NCI-H1694 (cell line): ENCODE results near the gene MFSD11.
"Not testable (repeated sequence)": the region's sequence is repeated elsewhere in the genome, so short reads cannot be mapped to it uniquely, and the experiment has no call there.

Experiments used
- DNase-seq: peaks from one replicate; lab custom pipeline; 2025; lab: John Stamatoyannopoulos, UW

MFSD11 gene

DNA sequence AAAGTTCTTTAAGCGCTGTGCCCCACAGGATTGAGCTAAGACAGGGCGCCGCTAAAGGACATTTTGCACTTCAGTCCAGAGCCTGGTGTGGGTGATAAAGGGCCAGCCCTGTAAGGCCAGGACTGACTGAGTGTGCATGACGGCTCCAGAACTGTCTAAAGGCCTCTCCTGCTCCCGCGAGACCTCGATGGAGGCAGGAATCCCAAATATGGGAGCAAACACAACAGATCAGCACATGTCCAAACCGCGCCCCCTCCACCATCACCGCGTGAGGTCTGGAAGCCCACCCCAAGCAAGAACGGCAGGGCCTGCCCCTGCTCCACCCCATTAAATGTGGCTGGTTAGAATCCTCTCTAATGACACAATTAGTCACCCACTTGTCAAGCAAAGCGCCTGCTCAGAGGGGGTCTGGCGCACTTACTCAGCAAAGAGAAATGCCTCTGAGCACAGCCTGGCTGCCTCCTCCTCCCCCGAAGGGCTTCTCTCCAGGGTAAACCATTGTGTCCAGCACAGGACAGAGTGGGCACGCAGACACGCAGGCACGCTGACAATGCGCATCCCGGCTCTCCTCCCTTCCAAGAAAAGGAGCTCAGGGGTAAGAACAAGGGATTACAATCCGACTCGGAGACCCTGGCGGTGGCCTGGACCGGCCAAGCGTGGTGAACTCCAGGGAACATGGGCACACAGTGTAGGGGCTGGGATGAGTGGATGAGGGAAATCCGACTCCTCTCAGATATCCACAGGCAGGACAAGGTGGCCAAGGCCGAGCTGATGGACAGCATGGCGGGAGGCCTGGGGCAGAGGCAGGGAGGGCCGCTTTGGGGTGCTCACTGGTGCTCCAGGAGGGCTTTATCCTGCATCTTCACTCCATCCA, 28.6 kb upstream of the MFSD11 start:
- no peak for DNase-seq

DNA sequence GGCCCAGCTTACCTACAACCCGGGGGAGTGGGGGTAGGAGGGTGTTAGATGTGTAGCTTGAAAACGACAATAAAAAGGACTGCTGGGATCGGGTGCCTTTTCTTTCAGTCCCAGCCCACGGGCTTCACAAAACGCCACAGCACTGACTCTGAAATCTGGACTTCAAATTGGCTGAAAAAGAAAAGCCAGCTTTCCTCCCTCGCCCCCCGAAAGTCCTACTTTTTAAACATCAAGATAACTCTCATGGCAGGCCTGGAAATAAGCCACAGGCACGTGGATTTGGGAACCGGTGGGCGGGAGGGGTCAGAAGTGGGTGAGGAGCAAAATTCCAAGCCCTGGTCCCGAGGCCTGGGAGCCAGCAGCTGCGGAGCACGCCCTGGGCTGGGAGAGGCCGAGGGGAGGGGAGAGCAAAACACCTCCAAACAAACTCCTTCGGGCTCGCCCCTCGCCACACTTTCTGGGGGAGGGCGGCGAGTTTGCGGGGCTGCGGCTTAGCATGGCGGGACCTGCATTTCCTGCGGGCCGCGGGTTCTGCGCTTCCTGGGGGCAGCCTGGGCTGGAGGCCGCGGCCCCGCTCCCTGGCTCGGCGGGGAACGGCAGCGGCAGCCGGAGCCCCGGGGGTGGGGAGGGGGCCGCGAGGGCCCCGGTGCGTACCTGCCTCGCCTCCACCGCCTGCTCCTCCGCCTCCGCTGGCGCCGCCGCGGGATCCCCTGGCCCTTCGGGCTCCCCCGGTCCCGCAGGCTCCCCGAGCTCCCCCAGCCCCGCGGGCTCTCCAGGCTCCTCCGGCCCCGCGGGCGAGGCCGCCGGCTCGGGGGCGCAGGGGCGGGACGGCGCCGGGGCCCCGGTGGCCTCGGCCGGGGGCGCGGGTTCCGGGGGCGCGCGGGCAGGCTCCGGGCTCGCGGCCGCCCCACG, 27.7 kb upstream of the MFSD11 start:
- DNase-seq: not testable (repeated sequence)

DNA sequence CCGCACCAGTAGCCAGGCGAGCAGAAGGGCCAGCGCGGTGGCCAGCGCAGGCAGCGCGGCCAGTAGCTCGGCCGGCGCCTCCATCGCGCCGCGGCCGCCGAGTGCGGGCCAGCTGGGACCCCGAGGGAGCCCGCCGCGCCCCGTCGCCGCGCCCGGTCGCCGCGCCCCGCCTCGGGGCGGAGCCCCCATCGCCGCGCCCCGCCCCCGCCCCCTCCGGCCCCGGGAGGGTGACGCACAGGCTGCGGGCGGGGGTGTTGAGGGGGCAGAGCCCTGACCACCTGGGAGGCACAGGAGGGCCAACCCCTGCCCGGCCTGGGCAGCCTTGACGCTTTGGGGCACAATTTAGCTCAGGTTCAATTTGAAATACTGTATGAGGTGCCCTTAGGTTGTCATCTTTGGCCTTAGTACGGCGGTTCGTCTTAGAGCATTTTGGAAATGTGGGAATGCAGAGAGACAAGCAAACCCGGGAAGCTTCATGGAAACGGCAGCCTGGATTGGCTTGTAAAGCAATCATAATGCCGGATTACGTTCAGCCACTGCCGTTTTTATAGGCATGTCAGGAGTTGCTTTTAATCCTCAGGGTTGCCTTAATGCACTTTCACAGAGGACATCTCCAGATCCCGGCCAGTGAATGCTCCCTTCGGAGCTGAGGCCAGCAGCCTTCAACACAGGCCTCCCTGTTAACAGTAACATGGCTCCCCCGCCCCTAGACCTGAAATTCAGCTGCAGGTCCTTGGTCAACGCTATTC, 26.9 kb upstream of the MFSD11 start, which contains the start of gene MXRA7:
Gene MXRA7, minus strand, starts transcription at position 103 of the 749 bp plus-strand sequence. Its CDS starts 19 bp downstream, at position 84.
- DNase-seq: no peak

DNA sequence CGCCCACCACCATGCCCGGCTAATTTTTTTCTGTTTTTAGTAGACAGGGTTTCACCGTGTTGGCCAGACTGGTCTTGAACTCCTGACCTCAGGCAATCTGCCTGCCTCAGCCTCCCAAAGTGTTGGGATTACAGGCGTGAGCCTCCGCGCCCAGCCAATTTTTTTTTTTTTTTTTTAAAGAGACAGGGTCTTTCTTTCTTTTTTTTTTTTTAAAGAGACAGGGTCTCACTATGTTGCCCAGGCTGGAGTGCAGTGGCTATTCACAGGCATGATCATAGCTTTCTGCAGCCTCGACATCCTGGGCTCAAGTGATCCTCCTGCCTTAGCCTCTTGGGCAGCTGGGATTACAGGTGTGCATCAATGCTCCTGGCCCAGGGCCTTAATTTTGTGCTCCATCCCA, 25.6 kb upstream of the MFSD11 start:
- not testable (repeated sequence) for DNase-seq

DNA sequence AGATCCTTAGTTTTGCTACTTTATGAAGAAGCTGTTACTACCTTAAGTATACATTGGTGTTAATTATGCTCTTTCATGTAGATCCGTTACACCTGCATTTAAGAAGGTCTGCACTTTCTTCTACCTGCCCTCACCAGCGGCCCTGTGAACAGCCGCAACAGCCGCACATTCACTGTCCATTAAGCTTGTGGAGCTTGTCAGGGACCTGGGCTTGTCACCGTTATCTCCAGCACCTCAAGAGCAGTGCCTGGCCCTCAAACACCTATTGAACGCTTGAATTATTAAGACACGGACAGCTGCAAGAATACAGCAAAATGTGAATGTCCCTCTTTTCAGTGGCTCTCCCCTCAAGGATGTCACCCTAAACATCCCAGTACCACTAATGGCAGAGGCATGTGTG, 24.2 kb upstream of the MFSD11 start:
- no peak for DNase-seq

DNA sequence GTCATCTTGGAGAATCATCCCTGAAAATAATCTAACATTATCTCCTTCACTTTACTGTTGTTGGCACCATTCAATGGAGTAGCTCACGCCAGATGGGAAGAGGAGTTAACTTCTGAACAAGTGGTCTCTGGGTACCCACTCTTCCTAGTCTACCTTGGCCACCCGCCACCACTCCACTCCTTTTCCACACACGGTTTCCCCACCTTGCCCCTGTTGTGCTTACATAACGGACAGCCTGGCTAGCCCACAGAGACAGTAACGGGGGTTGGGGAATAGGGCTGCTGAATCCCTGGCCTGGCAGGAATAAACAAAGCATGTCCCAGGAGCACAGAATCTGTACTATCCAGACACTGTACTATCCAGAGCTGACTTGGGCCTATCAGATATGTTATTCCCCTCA, 23.6 kb upstream of the MFSD11 start:
- DNase-seq: no peak

DNA sequence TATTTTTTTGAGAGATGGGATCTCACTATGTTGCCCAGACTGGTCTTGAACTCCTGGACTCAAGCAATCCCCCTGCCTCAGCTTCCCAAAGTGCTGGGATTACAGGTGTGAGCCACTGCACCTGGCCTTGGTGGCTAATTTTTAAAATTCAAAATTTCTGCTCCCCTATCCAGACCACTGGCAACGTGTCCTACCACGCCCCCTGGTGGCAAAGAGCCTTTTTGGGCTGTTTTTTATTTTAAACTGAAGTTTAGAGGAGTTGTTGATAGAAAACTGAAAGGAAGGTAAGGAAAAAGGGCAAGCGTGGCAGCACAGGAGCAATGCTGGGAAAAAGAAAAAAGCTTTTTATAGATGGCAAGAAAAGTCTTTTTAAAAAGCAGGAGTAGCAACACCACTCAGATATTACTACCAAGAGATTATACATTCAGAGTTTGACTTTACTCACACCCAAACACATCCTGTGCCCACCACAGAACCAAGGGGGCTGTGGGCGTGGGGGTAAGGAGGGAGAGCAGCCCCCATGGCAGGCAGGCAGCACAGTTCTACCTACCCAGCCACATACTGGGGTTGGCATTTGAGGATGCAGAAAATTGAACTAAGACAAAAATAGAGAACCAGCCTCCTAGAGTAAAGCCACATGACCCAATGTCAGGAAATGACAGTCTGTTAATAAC, 23.0 kb upstream of the MFSD11 start:
- peak; percentile 75 for DNase-seq

DNA sequence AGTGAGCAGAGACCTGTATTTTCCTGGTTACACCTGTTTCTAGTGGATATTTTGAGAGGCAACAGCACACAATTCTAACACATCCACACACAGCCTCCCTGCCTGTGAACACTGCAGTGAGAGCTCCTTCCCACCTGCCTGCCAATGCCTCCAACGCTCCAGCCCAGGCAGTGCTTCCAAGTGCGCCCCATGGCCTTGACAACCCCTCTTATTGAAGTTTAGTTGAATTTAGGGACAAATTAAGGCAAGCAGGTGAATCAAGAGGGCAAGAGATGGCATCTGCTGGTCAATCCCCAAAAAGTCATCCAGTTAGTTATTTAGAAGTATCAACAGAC, 22.5 kb upstream of the MFSD11 start:
- DNase-seq: no peak

DNA sequence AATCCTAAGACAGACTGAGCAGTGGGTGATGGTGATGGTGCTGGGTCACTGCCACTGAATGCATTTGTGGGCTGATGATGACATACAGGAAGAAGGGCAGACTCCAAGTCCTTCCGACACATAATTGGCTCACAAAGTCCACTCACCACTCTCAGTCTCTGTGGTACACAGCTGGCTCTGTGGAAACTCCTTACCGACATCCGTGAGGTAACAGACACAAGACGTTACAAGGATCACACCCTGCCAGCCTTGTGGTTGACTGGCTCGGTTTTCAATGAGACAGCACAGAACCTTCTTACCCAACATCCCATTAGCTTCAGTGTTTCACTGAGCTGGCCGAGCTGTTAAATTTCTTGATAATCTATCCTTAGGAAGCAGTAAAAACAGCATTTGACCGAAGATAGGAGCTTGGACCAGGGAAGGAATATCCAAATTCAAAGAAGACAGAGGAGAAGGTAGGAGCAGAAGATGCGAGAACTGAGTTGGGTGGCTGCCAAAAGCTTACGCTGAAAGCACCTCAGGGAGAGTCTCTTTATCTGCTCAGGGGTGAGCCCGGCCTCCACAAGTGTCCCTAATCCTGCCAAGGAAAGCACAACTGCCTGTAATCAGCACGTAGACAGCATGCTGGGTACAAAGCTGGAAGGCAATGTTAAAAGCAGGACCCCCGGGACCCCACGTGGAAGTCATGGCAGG, 21.6 kb upstream of the MFSD11 start:
- DNase-seq: no peak

DNA sequence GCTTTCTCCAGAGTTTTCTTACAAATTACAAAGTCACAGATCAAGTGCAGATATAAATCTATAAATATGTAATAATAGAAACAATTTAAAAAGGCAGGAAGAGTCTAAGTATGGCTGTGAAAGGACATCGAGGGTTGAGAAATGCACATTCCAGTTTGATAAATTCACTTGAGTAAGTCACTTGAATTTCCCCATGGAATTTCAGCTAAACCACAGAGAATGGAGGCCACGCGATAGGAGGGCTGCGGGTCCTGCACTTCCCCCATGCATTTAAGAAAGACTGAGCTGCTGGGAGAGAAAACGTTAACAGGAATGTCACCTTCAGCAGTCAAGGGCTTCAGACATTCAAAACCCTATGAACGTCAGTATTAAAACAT, 21.1 kb upstream of the MFSD11 start:
- DNase-seq: no peak

DNA sequence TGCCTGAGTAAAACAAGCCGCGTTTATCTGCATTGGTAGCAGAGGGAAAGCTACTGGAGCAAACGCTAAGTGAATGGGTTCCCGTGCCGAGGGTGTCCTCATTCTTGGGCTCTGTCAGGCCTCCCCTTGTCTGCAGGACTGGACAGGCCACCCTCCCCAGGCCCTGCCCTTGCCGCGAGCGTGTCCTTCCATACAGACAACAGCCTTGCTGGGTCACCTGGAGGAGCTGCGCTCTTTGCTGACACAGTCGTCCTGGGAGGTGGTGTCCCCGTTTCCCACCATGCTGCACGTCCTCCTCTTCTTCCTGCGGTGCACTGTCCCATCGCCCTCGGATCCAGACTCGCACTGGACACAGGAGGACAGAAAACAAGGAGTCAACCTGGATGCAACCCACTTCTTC, 19.4 kb upstream of the MFSD11 start:
- no peak for DNase-seq

DNA sequence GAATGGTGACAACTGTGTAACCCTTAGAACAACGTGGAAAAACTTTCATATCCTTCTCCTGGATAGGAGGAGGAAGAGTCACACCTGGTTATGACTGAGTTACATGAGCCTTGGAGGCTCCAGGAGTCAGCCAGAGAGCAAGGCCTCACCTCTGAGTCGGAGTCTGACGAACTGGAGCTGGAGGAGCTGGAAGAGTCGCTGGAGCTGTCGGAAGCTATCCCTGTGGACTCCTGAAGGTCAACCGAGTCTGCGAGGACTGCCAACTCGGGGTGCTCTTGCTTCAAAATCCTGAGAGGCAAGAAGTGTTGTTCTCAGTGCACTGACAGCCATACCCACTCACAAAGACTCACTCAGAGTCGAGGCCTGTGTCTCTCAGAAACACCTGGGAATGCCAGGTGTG, 17.7 kb upstream of the MFSD11 start:
- no peak for DNase-seq

DNA sequence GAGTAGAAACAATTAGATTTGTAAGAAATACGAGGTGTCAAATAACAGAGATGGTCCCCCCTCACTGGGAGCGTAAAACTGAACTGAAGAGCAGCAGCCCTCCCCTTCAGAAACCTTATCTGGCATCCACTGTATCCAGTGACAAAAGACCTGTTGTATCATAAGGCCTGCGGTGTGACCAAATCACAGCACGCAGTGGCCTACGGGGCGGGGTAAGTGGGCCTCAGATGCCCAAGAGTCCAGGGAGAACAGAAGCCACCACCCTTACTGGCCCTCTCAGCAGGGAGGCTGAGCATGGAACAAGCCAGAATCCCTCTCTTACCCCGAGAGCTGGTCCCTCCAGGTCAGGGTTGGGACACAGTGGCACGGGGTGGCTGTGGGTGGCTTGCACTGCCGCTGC, 17.0 kb upstream of the MFSD11 start:
- DNase-seq: no peak

DNA sequence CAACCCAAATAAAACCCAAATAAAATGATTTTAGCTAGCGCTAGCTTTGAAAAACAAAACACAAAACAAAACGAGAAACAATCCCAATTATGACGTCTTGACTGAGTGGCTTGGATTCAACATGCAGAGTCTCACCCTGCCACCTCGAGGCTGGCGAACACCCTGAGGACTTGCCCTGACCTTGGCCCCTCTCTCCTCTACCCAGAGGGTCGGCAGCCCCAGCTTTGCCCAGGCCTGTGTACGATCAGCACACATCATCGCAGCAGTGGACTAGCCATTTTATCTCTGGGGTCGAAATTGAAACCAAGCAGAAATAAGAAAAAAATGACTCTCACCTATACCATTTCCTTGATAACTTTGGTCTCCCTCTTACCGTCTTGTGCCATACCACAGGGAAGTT, 16.5 kb upstream of the MFSD11 start:
- DNase-seq: no peak

DNA sequence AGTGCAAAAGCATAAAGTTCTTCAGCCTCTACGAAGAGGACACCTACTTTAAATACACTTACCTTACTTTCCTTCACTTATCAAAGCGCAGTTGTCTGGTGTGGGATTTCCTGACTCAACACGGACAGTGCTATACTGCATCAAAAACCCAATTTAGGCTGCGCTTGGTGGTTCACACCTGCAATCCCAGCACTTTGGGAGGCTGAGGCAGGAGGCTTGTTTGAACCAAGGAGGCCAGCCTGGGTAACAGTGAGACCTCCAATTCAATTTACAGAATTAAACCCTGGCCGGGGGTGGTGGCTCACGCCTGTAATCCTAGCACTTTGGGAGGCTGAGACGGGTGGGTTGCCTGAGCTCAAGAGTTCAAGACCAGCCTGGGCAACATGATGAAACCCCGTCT, 15.6 kb upstream of the MFSD11 start:
- no peak for DNase-seq

DNA sequence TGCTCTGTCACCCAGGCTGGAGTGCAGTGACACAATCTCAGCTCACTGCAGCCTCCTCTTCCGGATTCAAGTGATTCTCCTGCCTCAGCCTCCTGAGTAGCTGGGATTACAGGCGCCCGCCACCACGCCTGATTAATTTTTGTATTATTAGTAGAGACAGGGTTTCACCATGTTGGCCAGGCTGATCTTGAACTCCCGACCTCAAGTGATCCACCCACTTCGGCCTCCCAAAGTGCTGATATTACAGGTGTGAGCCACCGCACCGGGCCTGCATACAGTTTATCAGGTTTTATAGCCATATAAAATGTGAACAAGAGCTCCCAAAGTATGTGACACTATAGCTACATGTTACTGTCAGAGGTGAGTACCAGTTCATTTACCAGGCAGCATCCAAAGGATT, 14.9 kb upstream of the MFSD11 start:
- not testable (repeated sequence) for DNase-seq

DNA sequence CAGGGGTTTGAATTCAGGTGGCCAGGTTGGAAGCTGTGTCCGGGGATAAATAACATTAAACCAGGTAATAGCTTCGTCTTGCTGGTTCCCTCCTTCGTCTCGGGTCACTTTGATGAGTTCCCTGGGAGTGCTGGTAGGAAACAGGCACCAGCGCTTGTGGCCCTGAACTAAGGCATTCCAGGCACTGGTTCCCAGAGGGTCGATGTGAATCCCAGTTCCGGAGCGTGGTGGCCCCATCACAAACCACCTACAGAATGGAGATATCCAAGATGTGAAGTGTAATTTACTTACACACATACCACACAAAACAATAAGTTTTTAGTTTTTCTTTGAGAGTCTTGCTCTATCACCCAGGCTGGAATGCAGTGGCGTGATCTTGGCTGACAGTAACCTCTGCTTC, 14.1 kb upstream of the MFSD11 start:
- no peak for DNase-seq

DNA sequence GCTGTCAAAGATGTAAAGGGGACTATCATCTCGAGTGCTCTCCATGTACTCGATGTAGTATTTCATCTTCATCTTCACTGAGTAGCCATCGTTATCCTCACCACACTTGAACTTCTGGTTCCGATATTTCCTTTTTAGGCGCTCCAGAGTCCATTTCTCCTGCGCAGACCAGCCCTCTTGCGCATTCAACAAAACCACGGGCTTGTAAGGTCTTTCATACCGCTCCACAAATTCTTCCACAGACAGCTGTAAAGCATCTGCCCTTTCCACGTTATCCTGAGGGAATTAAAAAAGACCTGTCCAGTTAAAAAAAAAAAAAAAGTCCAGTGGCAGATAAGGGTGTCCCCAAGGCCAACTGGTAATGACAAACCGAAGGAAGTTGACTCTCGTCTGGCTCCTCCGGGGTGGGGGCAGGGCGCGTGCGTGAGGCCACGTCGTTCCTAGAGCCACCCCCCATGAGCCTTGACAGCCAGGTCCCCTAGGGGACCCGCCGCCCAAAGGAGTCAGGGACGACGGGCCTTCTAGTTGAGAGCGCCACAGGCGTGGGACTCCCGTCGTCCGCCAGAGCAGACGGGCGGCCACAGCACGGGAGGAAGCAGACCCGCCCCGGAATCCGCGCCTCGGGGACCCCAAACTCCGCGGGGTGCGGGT, 12.2 kb upstream of the MFSD11 start:
- no peak for DNase-seq

DNA sequence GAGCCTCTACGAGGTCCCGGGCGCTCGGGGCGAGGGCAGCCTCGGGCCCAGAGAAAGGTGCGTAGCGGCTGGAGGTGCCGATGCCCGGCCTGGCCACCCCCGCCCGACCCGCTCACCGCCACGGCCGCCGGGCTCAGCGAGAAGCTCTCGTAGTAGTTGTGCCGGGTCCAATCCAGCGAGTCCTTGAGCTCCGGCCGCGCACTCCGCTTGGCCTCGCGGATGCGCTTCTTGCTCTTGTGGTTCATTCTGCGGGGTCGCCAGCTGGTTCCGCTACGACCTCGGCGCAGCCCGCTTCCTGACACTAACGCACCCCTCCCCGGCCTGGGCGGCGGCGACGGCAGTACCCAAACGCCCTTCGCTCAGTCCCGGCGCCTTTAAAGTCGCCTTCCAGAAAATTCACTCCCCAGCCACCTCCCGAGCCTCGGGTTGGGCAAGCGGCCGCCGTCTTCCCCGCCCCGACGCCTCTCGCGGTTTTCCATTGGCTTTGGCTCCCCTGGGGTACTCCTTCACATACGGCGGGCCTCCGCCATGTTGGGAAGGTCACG, 11.6 kb upstream of the MFSD11 start, which contains the start of gene JMJD6:
Gene JMJD6, minus strand, starts transcription at position 376 of the 545 bp plus-strand sequence. Its CDS starts 131 bp downstream, at position 245.
- peak; percentile 85 for DNase-seq
